ENCODE results near the gene C12orf57.
"Not testable (repeated sequence)": the region's sequence is repeated elsewhere in the genome, so short reads cannot be mapped to it uniquely, and the experiment has no call there.

Gene C12orf57

GRCh38 chr12:6904280-6905276 lies 39.2 kb upstream of the C12orf57 start, which contains the start of gene LRRC23:
Gene LRRC23 (plus strand): TSS chr12:6904822. CDS start chr12:6905634, 812 bp downstream.
- no peak for TF ChIP-seq CTCF (IDR thresholded peaks at IDR 0.05; ENCODE audit: extremely low read depth, missing control alignments)
- DNase-seq (ENCODE audit: low spot score), result peak; percentile 93

- DNase-seq (ENCODE audit: low spot score), result no peak
- no peak for TF ChIP-seq CTCF (IDR thresholded peaks at IDR 0.05; ENCODE audit: extremely low read depth, missing control alignments)
Measured at GRCh38 chr12:6905414-6906040, 38.3 kb upstream of the C12orf57 start.

- DNase-seq (ENCODE audit: low spot score), result not testable (repeated sequence)
Measured at GRCh38 chr12:6908141-6908540, 35.7 kb upstream of the C12orf57 start.

GRCh38 chr12:6909421-6910145 lies 34.2 kb upstream of the C12orf57 start:
- no peak for DNase-seq (ENCODE audit: low spot score)

GRCh38 chr12:6912164-6912935 lies 31.5 kb upstream of the C12orf57 start:
- no peak for TF ChIP-seq CTCF (IDR thresholded peaks at IDR 0.05; ENCODE audit: extremely low read depth, missing control alignments)

More at GRCh38 chr12:6909421-6910145, 34.2 kb upstream of the C12orf57 start:
- no peak for TF ChIP-seq CTCF (IDR thresholded peaks at IDR 0.05; ENCODE audit: extremely low read depth, missing control alignments)

GRCh38 chr12:6914246-6914946 lies 29.4 kb upstream of the C12orf57 start, which contains the start of gene ENO2:
Gene ENO2 (plus strand): TSS chr12:6914580. CDS start chr12:6915833, 1,253 bp downstream.
- TF ChIP-seq CTCF (IDR thresholded peaks at IDR 0.05; ENCODE audit: extremely low read depth, missing control alignments), result no peak
- DNase-seq (ENCODE audit: low spot score), result peak; percentile 92

More at GRCh38 chr12:6912164-6912935, 31.5 kb upstream of the C12orf57 start:
- DNase-seq (ENCODE audit: low spot score), result no peak

Measured in GM20000 (cell line).